ENCODE results near the gene KATNBL1. TPM values are rescaled to one million over a fixed set of nuclear protein-coding genes. Genes with fewer than 3 reads are reported as not detected.

KATNBL1 gene
- total and polyA plus RNA-seq, 7 experiments from 2014 or later, result 21.8 to 41.1 (median 33.0) TPM

Other genes with a start within 250 kb of the KATNBL1 start
- gene CHRM5, start 241.6 kb downstream of the KATNBL1 start, total RNA-seq, result not detected
- under 1 TPM in 1 of 2 donors, not detected in 1; 0.15 TPM for gene CHRM5, start 241.6 kb downstream of the KATNBL1 start, polyA plus RNA-seq
- gene AVEN, start 170.9 kb downstream of the KATNBL1 start, total RNA-seq, result 10 to 100 TPM in 1 of 5 experiments, 1 to 10 TPM in 4; 6.4 to 12.8 (median 7.3) TPM
- gene AVEN, start 170.9 kb downstream of the KATNBL1 start, polyA plus RNA-seq, result 1 to 10 TPM; 6.8 TPM
- 10 to 100 TPM; 30.1 to 65.1 (median 36.9) TPM for gene EMC7, start 108.2 kb downstream of the KATNBL1 start, total RNA-seq
- gene EMC7, start 108.2 kb downstream of the KATNBL1 start, polyA plus RNA-seq, result 100 to 1,000 TPM in 1 of 2 donors, 10 to 100 TPM in 1; 95.0 to 112 TPM
- gene PGBD4, start 108.0 kb downstream of the KATNBL1 start, total RNA-seq, result 1 to 10 TPM; 3.2 to 6.5 (median 4.2) TPM
- gene PGBD4, start 108.0 kb downstream of the KATNBL1 start, polyA plus RNA-seq, result 1 to 10 TPM; 1.5 to 2.0 TPM
- 10 to 100 TPM; 62.4 to 83.8 (median 65.5) TPM for gene EMC4, start 14.9 kb upstream of the KATNBL1 start, total RNA-seq
- gene EMC4, start 14.9 kb upstream of the KATNBL1 start, polyA plus RNA-seq, result 100 to 1,000 TPM; 166 to 212 TPM
- gene SLC12A6, start 127.7 kb upstream of the KATNBL1 start, total RNA-seq, result 100 to 1,000 TPM in 4 of 5 experiments, 10 to 100 TPM in 1; 39.2 to 122 (median 111) TPM
- gene SLC12A6, start 127.7 kb upstream of the KATNBL1 start, polyA plus RNA-seq, result 10 to 100 TPM in 1 of 2 donors, 1 to 10 TPM in 1; 9.6 to 13.4 TPM
- gene NOP10, start 133.0 kb upstream of the KATNBL1 start, total RNA-seq, result 100 to 1,000 TPM in 1 of 5 experiments, 10 to 100 TPM in 4; 31.9 to 176 (median 75.7) TPM
- gene NOP10, start 133.0 kb upstream of the KATNBL1 start, polyA plus RNA-seq, result 100 to 1,000 TPM; 335 to 371 TPM
- gene NUTM1, start 133.2 kb upstream of the KATNBL1 start, total RNA-seq, result not detected
- gene NUTM1, start 133.2 kb upstream of the KATNBL1 start, polyA plus RNA-seq, result not detected
- 10 to 100 TPM; 40.0 to 95.5 (median 63.4) TPM for gene LPCAT4, start 157.1 kb upstream of the KATNBL1 start, total RNA-seq
- gene LPCAT4, start 157.1 kb upstream of the KATNBL1 start, polyA plus RNA-seq, result 10 to 100 TPM; 10.8 to 15.1 TPM
- 100 to 1,000 TPM; 147 to 361 (median 158) TPM for gene GOLGA8A, start 227.7 kb upstream of the KATNBL1 start, total RNA-seq
- gene GOLGA8A, start 227.7 kb upstream of the KATNBL1 start, polyA plus RNA-seq, result 1 to 10 TPM; 3.0 to 4.3 TPM